IMR-90 (cell line): Measurements from ENCODE around the gene GRK2. TPM values are rescaled to one million over a fixed set of nuclear protein-coding genes. Genes with fewer than 3 reads are reported as not detected.

Experiments
- MXI1 ChIP-seq: IDR thresholded peaks from 2 replicates; pipeline ENCODE4 v1.6.1; 2012; ENCODE audit warnings: low read depth, mild to moderate bottlenecking, low read length, moderate library complexity, borderline replicate concordance
- RAD21 ChIP-seq: IDR thresholded peaks from 2 replicates; pipeline ENCODE4 v1.6.1; 2012; ENCODE audit warnings: low read length, improper control_type of control experiment
- RCOR1 ChIP-seq: IDR thresholded peaks from 2 replicates; pipeline ENCODE4 v1.6.1; 2012; ENCODE audit warnings: mild to moderate bottlenecking, low read length, improper control_type of control experiment; ENCODE audit not compliant: insufficient replicate concordance
- polyA plus RNA-seq, 3 experiments: library from polyadenylated mRNA; depleted of rRNA; stranded (reverse); fragments of >200 nt; gene quantifications; 2 replicates each; pipeline ENCODE4 v1.2.3, GENCODE V29; 2012; ENCODE audit warnings: low replicate concordance in 1 of 3
- total RNA-seq: library from RNA; depleted of rRNA; stranded (reverse); fragments of >200 nt; gene quantifications from 2 replicates; pipeline ENCODE4 v1.2.3, GENCODE V29; 2012
- TF ChIP-seq, protein P1 (sequence below): fragments of 150-350 bp; IDR thresholded peaks from 2 replicates; pipeline ENCODE4 v1.6.1; 2016; ENCODE audit warnings: low read depth, mild to moderate bottlenecking, low read length, moderate library complexity, borderline replicate concordance

GRK2 gene
- total and polyA plus RNA-seq, 2 of the 4 experiments (the other 2 are of a cell fraction), result 26.7 to 41.8 TPM

DNA sequence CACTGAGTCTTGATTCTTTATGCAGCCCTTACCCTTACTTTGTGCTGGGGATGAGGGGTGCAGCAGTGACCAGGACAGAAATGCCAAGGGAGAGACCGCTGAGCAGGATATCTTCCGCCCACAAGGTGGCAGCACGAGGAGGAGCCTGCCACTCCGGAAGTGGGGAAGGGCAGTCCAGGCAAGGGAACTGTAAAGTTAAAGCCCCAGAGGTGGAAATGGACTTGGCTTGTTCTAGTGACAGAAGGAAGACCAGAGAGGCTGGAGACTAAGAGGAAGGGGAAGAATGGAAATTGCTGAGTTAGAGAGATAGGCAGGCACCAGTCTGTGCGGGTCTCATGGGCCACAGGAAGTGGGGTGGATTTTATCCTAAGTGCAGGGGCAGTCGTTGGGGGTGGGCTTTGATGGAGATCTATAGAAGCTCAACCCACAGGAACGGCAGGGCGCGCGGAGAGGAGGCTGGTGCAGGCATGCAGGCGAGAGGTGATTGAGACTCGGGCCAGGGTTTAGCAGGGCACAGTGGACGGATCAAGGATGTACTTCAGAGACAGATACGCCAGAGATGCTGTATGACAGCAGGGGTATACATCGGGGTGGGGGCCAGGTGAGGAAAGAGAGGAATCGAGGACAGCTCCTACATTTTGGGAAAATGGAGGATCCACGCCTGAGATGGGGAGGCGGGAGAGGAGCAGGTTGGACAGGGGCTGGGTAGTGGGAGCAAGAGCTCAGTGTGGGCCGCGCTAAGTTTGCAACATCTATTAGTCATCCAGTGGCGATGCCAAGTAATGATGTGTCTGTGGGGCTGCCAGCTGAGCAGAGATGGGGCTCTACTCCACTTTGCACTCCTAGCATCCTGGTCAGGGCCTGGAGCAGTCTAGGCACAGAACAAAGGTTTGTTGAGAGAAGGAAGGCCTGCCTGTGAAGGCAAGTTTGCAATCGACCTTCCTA is 3.3 kb upstream of the GRK2 start (continued):
- TF ChIP-seq, protein P1, sequence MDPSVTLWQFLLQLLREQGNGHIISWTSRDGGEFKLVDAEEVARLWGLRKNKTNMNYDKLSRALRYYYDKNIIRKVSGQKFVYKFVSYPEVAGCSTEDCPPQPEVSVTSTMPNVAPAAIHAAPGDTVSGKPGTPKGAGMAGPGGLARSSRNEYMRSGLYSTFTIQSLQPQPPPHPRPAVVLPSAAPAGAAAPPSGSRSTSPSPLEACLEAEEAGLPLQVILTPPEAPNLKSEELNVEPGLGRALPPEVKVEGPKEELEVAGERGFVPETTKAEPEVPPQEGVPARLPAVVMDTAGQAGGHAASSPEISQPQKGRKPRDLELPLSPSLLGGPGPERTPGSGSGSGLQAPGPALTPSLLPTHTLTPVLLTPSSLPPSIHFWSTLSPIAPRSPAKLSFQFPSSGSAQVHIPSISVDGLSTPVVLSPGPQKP, result no peak
- TF ChIP-seq RCOR1 (no peak), RAD21 (peak; percentile 70), MXI1 (no peak)
